ENCODE data around the gene PRUNE2. TPM values are rescaled to one million over a fixed set of nuclear protein-coding genes. Genes with fewer than 3 reads are reported as not detected.

Gene PRUNE2
- total RNA-seq, 1 experiment from 2014 or later: 0.59 TPM

- no peak for TF ChIP-seq REST (IDR thresholded peaks at IDR 0.05; ENCODE audit: low read depth)
- TF ChIP-seq SIN3A (IDR thresholded peaks at IDR 0.05; ENCODE audit: low read depth): no peak
- TF ChIP-seq JUND (IDR thresholded peaks at IDR 0.05): no peak
- TF ChIP-seq SP1 (IDR thresholded peaks at IDR 0.05; ENCODE audit: low read depth): no peak
- no peak for TF ChIP-seq ZNF274 (IDR thresholded peaks at IDR 0.05; ENCODE audit: low read depth, low read length)
- no peak for TF ChIP-seq MAX (IDR thresholded peaks at IDR 0.05)
- TF ChIP-seq ZFX (IDR thresholded peaks at IDR 0.05): no peak
- no peak for TF ChIP-seq SRF (IDR thresholded peaks at IDR 0.05; ENCODE audit: low read depth)
Measured at GRCh38 chr9:76657265-76657664, 248.6 kb downstream of the PRUNE2 start (continued).

- Histone ChIP-seq H3K4me3 (replicated peaks in 1 of 2; ENCODE audit: low read depth in 1 of 2, low read length in 2 of 2) (no peak overlapping the region), H3K4me2 (ENCODE audit: low read length) (no peak overlapping the region), H4K20me1 (ENCODE audit: insufficient read depth) (no peaks in the 10 kb centered on the region), H3K9ac (ENCODE audit: low read length) (no peak overlapping the region), H3K27me3 (ENCODE audit: insufficient read depth, low read length) (no peaks in the 10 kb centered on the region), H3K27ac (ENCODE audit: low read depth, low read length) (no peak overlapping the region), H3K36me3 (ENCODE audit: control insufficient read depth in 1 of 2, insufficient read depth in 2 of 2, low read length in 2 of 2) (no peaks in the 10 kb centered on the region), H3K9me2 (ENCODE audit: insufficient read depth) (no peaks in the 10 kb centered on the region), H3K4me1 (ENCODE audit: control insufficient read depth in 1 of 2, insufficient read depth in 2 of 2, low read length in 2 of 2) (no peaks in the 10 kb centered on the region), H3K9me3 (ENCODE audit: control insufficient read depth in 1 of 2, insufficient read depth in 1 of 2, low read depth in 1 of 2, low read length in 2 of 2) (no peaks in the 10 kb centered on the region), H2AFZ (ENCODE audit: low read depth, low read length, poor library complexity, severe bottlenecking) (no peak overlapping the region), H3K79me2 (ENCODE audit: insufficient read depth, low read length) (no peaks in the 10 kb centered on the region)
- no TSS peak for BruUV-seq (replicated peaks)
- ChIA-PET POLR2A (no interaction called here), RAD21 (ENCODE audit: low non-redundant PET in 1 of 2, low total read pairs in 2 of 2, uncharacterized antibody in 2 of 2, unreplicated experiment in 2 of 2) (no interaction called here), CTCF (no interaction called here)
- no peak for ATAC-seq
- TF ChIP-seq TCF7L2 (IDR thresholded peaks at IDR 0.05; ENCODE audit: borderline replicate concordance, extremely low read depth, insufficient read depth, insufficient read length) (no peak), EZH2 (IDR thresholded peaks at IDR 0.05) (no peak), ZNF274 (IDR thresholded peaks at IDR 0.05; ENCODE audit: low read depth, low read length) (no peak), RAD21 (IDR thresholded peaks at IDR 0.05; ENCODE audit: low read depth) (no peak), MAX (IDR thresholded peaks at IDR 0.05) (no peak), ATF3 (IDR thresholded peaks at IDR 0.05) (no peak), JUND (IDR thresholded peaks at IDR 0.05) (no peak), ZBTB33 (IDR thresholded peaks at IDR 0.05; ENCODE audit: extremely low read depth, insufficient replicate concordance, low read length) (no peak), EGR1 (IDR thresholded peaks at IDR 0.05; ENCODE audit: low read depth) (no peak), POLR2AphosphoS5 (IDR thresholded peaks at IDR 0.05; ENCODE audit: low read depth, low read length) (no peak)
- intact Hi-C loops (cut with micrococcal nuclease): loop anchor here (5.0 kb wide), 1 partner anchor 254 kb away; no protein-coding TSS in a partner anchor
- no peak for DNase-seq (ENCODE audit: low read depth, low spot score)
Measured at GRCh38 chr9:76655971-76656370, 249.9 kb downstream of the PRUNE2 start.

Measured in HCT116 (cell line).